ENCODE measurements around the gene GSTK1.
"Not testable (repeated sequence)": the region's sequence is repeated elsewhere in the genome, so short reads cannot be mapped to it uniquely, and the experiment has no call there.

GSTK1 gene

DNA sequence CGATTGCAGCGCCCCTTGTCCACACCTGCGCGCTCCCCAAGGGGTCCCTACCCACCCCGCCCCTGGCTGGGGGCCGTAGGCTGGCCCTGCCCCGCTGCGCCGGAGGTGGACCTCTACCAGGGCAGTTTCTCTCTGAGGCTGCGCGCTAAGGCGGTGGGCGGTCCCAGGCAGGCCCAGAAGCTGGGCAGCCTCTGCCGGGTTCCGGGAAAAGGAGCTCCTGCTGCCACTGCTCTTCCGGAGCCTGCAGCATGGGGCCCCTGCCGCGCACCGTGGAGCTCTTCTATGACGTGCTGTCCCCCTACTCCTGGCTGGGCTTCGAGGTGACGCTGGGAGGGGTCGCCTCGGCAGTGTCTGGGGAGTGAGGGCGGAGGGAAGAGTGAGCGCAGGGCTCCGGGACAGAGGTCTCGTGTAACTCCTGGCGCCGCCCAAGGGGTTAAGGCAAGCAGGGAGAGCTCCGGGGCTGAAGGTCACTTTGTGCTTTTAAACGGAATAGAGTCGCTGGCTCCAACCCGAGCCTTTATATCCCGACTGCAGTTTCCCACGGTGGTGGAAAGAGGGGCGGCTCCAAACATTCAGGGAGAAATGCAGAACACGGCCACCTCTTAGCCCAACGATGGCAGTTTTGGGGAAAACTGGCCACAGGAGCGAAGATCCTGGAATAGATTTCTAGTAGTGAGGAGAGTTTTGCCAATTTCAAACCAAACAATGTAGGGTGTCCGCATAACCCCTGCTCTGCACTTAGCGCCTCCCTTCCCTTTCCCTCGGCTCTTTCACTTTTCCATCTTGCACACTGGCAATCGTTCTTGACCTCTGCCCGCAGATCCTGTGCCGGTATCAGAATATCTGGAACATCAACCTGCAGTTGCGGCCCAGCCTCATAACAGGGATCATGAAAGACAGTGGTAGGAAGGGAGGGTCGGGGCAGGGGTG, at the start of gene GSTK1:
Gene GSTK1 (plus strand): TSS at position 176 of the 930 bp plus-strand sequence. CDS start 73 bp downstream, at position 249.
- peak; percentile 27 for DNase-seq

DNA sequence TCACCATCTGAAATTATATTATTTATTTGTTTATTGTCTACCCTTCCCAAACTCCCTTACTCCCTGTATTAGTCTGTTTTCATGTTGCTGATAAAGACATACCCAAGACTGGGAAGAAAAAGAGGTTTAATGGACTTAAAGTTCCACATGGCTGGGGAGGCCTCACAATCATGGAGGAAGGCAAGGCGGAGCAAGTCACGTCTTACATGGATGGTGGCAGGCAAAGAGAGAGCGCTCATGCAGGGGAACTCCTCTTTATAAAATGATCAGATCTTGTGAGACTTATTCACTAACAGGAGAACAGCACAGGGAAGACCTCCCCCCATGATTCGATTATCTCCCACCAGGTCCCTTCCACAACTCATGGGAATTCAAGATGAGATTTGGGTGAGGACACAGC, 49.8 kb upstream of the GSTK1 start:
- DNase-seq: not testable (repeated sequence)

DNA sequence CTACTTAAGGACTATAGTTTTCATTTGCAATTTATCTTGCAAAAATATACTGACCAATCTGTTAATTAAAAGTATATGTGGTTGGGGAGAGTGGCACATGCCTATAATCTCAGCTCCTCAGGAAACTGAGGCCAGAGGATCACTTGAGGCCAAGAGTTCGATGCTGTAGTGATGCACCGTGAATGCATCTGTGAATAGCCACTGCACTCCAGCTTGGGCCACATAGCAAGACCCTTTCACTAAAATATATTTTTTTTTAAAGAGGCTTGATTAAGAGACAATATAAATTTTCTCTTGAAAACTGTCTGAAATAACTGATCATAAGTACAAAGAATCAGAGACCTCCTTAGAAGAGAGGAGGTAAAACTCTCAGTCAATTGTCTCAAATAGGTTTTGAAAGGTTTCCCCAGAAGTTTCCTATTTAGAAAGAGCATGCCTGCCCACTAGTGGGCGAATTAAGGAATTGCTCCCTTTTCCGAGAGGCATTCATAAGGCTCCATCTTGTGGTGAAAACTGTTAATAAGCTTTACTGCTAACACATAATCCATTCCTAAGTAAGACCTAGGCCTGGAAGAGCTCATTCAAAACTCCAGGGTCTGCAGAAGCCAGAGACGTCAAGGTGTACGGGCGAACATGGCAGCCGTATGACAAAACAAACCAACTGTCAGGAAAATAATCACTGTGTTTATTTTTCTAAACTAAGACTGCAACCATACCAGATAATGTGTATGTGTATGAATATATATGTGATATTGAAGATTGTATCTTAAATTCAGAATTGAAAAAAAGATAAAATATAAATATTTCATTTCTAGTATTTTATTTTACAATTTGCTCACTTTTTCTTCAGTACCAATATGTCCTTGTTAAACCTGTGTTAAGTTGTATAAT, 48.2 kb upstream of the GSTK1 start:
- peak; percentile 68 for DNase-seq

DNA sequence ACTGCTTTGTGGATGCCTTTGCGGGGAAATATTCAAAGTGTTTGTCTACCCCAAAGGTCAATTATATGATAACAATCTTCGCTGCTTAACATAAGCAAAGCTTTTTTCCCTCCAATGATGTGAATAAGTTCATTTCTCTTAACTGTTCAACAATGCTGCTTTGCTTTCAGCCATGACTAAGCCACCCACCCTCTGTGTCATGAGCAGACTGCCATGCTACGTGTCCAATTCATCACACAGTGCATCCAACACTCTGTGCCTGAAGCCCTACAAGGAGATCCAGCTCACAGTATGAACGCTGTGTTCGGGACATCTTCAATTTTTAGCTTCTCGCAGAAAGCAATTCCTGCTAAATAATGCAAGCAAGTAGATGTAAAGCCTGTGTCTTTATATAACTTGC, 47.1 kb upstream of the GSTK1 start:
- DNase-seq: no peak

DNA sequence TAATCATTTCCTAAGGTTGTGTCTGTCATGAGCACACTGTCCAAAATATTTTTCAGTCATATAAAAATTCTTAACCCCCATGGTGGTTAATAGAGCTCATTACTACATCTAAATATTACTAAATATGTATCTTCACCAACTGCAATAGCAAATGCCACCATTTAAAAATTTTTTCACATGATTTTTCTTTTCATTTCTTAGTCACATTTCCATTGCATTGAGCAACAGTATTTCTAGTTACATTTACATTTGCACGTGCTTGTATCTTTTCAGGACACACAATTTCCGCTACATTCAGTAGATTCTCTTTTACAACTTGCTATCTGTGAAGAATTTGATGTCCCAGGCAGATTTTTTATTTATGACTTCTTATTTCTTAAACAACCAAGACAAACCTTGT, 46.6 kb upstream of the GSTK1 start:
- no peak for DNase-seq

DNA sequence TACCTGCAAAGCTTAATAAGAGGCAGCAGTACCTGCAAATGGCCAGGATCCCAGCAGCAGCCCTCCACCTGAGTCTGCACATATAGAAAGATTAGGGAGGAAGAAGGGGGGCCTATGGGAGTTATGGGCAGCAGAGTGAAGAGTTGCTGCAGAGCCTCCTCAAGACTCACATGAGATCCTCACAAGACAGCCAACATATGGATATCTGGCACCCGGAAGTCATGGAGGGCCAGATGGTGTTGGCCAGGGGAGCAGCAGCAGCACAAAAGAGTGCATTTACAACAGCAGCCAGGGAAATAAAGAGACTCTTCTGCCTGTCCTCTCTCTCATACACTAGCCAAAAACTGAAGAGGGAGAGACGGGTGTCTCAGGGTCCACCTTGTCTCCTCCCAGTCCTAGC, 45.4 kb upstream of the GSTK1 start:
- DNase-seq: no peak

DNA sequence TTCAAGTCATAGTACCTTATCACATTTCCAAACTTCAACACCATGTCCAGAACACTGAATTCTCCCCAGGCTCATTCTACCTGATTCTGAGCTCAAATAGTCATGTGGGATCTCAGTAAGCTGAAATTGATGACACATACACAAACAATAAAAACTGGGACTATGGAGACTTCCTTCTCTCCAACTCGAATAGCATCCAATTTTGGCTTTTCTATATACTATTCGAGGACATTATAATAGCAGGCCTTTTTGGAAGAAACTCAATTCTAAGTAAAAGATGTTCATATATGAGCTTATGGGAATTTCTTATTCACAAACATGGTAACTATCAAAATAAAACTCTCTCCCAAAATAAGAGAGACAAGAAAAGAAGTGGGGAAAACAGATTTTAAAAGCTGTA, 42.0 kb upstream of the GSTK1 start:
- no peak for DNase-seq

DNA sequence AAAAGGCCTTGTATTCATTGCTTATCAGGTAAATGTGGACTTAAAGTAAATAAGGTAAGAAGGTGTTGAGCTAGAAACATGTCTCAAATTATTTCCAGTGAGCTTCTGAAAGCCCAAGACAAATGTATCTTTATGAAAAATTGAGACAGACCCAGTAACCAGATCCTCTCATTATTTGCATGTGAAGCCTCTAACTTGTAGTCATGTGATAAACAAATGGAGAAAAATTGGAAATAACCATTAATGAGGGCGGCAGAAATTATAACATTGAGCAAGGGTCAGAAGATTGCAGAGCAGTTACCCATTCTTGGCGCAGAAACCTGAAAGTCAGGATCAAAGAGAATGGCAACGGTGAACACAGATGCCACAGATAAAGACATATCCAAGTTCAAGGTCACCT, 41.5 kb upstream of the GSTK1 start, which contains the start of gene TAS2R40:
Gene TAS2R40 (plus strand): TSS at position 301 of the 400 bp plus-strand sequence. CDS start 42 bp downstream, at position 343.
- DNase-seq: no peak

DNA sequence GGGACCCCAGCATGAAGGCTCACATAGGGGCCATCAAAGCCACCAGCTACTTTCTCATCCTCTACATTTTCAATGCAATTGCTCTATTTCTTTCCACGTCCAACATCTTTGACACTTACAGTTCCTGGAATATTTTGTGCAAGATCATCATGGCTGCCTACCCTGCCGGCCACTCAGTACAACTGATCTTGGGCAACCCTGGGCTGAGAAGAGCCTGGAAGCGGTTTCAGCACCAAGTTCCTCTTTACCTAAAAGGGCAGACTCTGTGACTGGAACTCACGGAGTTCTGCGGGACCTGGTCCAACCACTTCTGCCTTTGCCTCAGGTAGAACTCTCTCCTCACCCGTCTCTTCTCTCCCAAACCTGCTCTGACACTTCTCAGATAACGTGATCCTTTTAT, 40.5 kb upstream of the GSTK1 start:
- DNase-seq: no peak

DNA sequence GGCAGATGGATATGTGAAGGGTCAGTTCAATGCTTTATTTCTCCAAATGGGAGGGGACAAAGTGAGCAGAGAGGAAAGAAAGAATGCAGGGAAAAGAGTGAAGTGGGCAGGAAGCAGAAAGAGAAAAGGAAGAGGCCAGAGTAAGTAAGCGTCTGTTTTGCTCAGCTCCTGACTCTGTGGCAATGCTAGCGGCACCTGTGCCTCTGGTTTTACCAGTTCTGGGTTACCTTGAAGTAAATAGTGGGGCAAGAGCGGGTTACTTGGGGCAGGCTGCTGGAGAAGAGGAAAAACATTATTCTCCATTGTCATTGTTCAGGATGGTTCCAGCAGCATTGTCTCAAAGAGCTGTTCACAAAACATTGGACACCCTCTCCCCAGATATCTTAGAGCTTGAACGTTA, 39.5 kb upstream of the GSTK1 start:
- no peak for DNase-seq

DNA sequence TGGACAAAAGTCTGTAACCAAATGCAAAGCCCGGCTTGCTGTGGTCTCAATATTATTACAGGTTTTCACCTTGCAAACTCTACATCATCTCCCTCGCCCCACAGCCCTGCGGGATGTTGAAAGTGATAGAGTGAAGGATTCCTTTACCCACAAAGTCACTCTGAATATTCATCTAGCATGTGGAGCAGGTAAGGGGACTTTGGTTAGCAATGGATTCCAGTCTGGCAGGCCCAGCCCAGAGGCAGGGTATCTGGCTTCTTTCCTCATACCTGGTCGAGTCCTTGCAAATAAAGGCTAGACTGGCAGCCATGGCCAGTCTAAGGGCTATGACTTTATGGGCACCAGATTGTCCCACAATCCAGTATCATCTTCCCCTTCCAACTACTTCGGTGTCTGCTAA, 38.2 kb upstream of the GSTK1 start:
- no peak for DNase-seq

DNA sequence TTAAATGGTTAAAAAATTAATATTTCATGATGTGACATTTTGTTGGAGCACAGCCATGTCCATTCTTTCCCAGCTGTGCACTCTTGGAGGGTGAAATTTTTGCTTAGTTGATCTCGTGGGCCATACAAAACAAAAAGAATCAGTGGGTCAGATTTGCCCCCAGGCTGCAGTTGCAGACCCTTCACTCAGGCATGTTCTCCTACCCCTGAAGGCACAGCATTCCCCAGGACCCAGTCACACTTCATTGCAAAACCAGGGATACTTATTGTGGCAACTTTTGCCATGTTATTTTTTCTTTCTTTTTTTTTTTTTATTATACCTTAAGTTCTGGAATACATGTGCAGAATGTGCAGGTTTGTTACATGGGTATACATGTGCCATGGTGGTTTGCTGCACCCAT, 35.4 kb upstream of the GSTK1 start:
- DNase-seq: no peak

DNA sequence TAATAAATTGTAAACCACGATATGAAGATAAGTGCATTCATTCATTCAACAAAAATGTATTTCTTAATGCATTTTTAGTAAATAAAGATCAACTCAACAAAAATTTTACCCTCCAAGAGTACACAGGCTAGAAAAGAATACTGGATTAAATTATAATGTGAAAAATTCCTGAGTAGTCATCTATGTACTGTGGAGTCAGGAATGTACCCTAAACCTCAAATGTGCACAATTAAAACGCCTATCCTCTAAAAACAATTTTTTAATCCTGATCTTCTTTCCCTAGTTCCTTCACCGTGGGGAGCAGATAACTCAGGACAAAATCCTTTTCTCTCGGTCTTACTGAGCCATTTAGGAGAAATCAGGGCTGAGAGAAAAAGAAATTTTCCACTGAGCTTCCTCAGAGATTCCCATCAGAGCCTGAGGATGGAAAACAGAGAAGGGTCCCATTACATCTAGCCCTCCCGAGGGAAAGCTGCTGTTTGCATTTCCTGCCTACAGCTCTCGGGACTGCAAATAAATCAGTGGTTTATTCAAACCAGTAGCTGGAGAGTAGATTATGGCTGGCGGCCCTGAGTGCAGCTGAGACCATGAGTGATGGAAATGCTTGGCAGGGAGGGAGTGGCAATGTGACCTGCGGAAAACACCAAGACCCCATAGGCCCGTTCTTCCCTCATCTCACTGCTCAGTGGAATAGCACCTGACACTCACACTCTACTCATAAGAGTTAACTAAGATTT, 34.0 kb upstream of the GSTK1 start:
- no peak for DNase-seq

DNA sequence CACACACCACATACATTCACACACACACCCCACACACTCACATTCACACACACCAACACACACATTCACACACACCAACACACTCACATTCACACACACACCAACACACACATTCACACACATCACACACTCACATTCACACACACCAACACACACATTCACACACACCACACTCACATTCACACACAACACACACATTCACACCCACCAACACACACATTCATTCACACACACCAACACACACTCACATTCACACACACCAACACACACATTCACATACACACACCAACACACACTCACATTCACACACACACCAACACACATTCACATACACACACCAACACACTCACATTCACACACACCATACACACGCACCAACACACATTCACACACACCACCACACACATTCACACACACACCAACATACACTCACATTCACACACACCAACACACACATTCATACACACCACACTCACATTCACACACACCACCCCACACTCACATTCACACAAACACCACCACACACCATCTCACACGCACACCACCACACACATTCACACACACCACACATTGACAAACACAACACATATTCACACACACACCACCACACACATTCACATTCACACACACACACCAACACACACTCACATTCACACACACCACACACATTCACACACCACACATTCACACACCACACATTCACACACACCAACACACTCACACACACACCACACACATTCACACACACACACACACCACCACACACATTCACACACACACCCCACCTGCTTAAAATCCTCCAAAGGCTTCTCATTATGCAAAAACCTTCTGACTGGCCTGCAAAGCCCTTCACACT, 32.4 kb upstream of the GSTK1 start:
- no peak for DNase-seq

DNA sequence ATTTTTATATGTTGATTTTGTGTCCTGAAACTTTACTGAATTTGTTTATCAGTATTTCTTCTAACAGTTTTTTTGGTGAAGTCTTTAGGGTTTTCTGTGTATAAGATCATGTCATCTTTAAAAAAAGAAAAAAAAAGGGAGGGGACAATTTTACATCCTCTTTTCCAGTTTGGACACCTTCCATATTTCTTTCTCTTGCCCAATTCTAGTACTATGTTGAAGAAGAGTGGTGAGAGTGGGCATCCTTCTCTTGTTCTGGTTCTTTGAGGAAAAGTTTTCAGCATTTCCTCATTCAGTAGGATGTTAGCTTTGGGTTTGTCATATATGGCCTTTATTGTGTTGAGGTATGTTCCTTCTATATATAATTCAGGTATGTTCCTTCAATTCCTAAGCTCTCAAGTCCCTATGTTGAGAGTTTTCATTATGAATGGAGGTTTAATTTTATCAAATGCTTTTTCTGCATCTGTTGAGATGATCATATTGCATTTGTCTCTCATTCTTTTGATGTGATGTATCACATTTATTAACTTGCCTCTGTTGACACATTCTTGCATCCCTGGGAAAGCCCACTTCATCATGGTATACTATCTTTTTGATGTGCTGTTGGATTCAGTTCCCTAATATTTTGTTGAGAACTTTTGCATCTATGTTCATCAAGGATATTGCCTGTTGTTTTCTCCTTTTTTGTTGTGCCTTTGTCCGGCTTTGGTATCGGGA, 29.3 kb upstream of the GSTK1 start:
- no peak for DNase-seq

DNA sequence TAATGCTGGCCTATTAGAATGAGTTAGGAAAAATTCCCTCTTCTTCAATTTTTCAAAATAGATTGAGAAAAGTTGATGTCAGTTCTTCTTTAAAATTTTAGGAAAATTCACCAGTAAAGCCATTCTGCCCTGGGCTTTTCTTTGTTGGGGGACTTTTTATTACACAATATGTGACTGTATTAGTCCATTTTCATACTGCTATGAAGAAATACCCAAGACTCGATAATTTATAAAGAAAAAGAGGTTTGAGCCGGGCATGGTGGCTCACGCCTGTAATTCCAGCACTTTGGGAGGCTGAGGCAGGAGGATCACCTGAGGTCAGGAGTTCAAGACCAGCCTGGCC, 28.7 kb upstream of the GSTK1 start:
- no peak for DNase-seq

DNA sequence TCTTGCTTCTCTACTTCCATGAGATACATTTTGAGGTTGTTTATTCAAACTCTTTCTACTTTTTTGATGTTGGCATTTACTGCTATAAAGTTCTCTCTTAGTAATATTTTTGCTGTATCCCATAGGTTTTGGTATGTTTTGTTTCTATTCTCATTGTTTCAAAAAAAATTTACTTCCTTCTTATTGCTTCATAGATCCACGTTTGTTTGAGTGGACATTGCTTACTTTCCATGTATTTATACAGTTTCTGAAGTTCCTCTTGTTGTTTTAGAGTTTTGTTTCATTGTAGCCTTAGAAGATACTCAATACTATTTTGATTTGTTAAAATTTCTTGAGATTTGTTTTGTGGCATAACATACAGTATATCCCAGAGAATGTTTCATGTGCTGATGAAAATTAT, 27.7 kb upstream of the GSTK1 start:
- DNase-seq: no peak

DNA sequence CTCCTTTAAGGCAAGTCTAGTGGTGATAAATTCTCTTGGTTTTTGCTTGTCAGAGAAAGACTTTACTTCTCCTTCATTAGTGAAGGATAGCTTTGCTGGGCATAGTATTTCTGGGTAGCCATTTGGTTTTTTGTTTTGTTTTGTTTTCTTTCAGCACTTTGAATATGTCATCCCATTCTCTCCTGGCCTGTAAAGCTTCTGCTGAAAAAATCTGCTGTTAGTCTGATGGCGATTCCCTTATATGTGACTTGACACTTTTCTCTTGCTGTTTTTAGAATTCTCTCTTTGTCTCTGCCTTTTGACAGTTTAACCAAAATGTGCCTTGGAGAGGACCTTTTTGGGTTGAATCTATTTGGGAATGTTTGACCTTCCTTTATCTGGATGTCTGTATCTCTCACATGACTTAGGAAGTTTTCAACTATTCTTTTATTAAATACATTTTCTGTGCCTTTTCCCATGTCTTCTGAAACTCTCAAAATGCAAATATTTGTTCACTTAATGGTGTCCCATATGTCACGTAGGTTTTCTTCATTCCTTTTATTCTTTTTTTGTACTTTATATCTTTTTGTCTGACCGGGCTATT, 26.7 kb upstream of the GSTK1 start:
- no peak for DNase-seq

DNA sequence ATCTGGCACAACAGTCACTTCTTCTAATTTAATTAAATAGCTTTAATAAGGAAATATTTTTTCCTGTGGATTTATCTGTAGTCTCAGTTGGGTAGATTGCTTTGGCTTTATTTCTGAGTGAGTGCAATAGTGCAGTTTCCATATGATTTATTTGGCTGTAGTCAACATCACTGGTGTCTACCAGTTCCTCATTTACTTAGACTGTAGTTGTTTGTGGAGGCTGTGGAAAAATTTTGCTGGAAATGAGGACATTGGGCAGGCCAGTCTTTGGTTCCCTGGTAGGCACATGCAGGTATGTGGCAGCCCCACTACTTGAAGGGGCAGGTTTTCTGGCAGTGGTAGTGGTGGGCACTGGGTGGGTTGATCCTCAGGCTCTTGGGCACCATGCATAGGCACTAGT, 25.9 kb upstream of the GSTK1 start:
- DNase-seq: no peak

DNA sequence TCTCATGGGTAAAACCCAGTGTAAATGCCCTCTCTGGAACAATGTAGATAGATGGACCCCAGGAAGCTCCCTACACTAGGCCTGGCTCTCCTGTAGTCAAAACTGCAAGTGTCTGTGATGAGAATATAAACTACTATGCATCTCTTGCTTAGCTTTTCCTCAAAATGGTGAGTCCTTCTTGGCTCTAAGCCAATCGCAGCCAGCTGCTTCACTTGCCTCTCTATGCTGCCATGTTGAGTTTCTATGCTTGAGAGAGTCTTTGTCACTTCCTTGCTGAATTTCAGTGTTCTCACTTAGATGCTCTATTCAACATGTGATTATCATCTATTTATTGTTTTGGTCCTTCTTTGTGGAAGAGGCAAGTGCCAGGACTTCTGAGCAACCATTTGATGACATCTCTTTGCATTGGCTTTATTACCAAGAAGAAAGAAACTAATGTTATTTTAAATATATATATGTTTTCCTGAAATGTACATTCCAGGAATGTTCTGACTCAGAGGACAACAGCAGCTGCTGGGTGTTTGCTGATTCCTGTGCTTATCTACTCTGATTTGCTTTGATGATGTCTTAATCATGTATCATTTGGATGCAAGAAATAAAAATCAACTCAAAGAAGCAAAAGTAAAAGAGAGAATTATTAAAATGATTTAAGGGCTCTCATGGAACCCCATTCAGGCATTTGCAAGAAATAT, 24.8 kb upstream of the GSTK1 start:
- DNase-seq: no peak

Data from NCI-H1436 (cell line).